HG03457 (cell line): Measurements from ENCODE around the gene SVEP1.
"Not testable (repeated sequence)": the region's sequence is repeated elsewhere in the genome, so short reads cannot be mapped to it uniquely, and the experiment has no call there.

ENCODE experiments used
- ATAC-seq: cut with Tn5 transposase; IDR thresholded peaks from one replicate; pipeline ENCODE4 v1.9.1; 2021; ENCODE audit warnings: moderate number of reproducible peaks; ENCODE audit not compliant: unreplicated experiment

The SVEP1 gene

GRCh38 chr9:110383491-110383890 lies 196.1 kb downstream of the SVEP1 start:
- no peak for ATAC-seq

GRCh38 chr9:110382731-110383130 lies 196.8 kb downstream of the SVEP1 start:
- ATAC-seq: no peak

GRCh38 chr9:110371411-110372007 lies 208.0 kb downstream of the SVEP1 start:
- ATAC-seq: no peak

- no peak for ATAC-seq
These were observed 209.2 kb downstream of the SVEP1 start for GRCh38 chr9:110370315-110370714.

- ATAC-seq: no peak
These were observed 215.1 kb downstream of the SVEP1 start for GRCh38 chr9:110364451-110364850.

GRCh38 chr9:110358992-110359391 lies 220.5 kb downstream of the SVEP1 start:
- not testable (repeated sequence) for ATAC-seq

GRCh38 chr9:110357505-110357904 lies 222.0 kb downstream of the SVEP1 start:
- ATAC-seq: no peak

- ATAC-seq: no peak
These were observed 222.7 kb downstream of the SVEP1 start for GRCh38 chr9:110356639-110357395.

- ATAC-seq: no peak
These were observed 223.6 kb downstream of the SVEP1 start for GRCh38 chr9:110355911-110356310.

- ATAC-seq: no peak
These were observed 228.5 kb downstream of the SVEP1 start for GRCh38 chr9:110351009-110351467.

- no peak for ATAC-seq
These were observed 233.2 kb downstream of the SVEP1 start for GRCh38 chr9:110346325-110346724.

GRCh38 chr9:110344821-110345220 lies 234.7 kb downstream of the SVEP1 start:
- no peak for ATAC-seq

- ATAC-seq: no peak
These were observed 236.0 kb downstream of the SVEP1 start for GRCh38 chr9:110343551-110343950.

GRCh38 chr9:110340306-110340705 lies 239.2 kb downstream of the SVEP1 start:
- no peak for ATAC-seq

- ATAC-seq: no peak
These were observed 241.4 kb downstream of the SVEP1 start for GRCh38 chr9:110338143-110338542.

- no peak for ATAC-seq
These were observed 241.8 kb downstream of the SVEP1 start, which contains the start of gene TXNDC8 for GRCh38 chr9:110337727-110338126. Gene TXNDC8, minus strand, starts transcription at chr9:110337863.

GRCh38 chr9:110336363-110336762 lies 243.2 kb downstream of the SVEP1 start:
- no peak for ATAC-seq

GRCh38 chr9:110334871-110335270 lies 244.7 kb downstream of the SVEP1 start:
- ATAC-seq: no peak

- no peak for ATAC-seq
These were observed 245.4 kb downstream of the SVEP1 start for GRCh38 chr9:110334183-110334582.

- ATAC-seq: no peak
These were observed 246.8 kb downstream of the SVEP1 start for GRCh38 chr9:110332766-110333165.

- ATAC-seq: no peak
These were observed 248.9 kb downstream of the SVEP1 start for GRCh38 chr9:110330484-110331105.

GRCh38 chr9:110329639-110330230 lies 249.8 kb downstream of the SVEP1 start:
- ATAC-seq: no peak
